Activated naive CD8-positive, alpha-beta T cell treated with anti-CD3 and anti-CD28 coated beads, Interleukin-2, amount 10 ng/mL, durations not matched to agents 7 days and 5 days (primary cell): ENCODE data around the gene HEPHL1. TPM values are rescaled to one million over a fixed set of nuclear protein-coding genes. Genes with fewer than 3 reads are reported as not detected.
"Not testable (repeated sequence)": the region's sequence is repeated elsewhere in the genome, so short reads cannot be mapped to it uniquely, and the experiment has no call there.

Source experiments
- ATAC-seq: fragments of 150-1000 bp; cut with Tn5 transposase; one replicate; pipeline ENCODE4 v1.10.0; 2021; ENCODE audit warnings: low read depth, moderate library complexity
- POLR2A ChIA-PET: fragments of 350-600 bp; sonication (Branson Sonifier 250); formaldehyde crosslinking; loops from one replicate; lab custom pipeline; 2021; ENCODE audit warnings: antibody characterized with exemption; lab: Charles Lee
- DNase-seq: peaks from one replicate; pipeline ENCODE4 v3.0.0; 2021
- H3K27ac Mint-ChIP-seq: one replicate; pipeline ENCODE4 v1.8.0; 2022; ENCODE audit warnings: mild to moderate bottlenecking, mixed read lengths
- H3K27me3 Mint-ChIP-seq: one replicate; pipeline ENCODE4 v1.8.0; 2022; ENCODE audit warnings: mild to moderate bottlenecking, moderate library complexity, mixed read lengths
- H3K36me3 Mint-ChIP-seq: one replicate; pipeline ENCODE4 v1.8.0; 2021; ENCODE audit warnings: mild to moderate bottlenecking, mixed read lengths
- H3K4me1 Mint-ChIP-seq: one replicate; pipeline ENCODE4 v1.8.0; 2021; ENCODE audit warnings: mixed read lengths
- H3K4me3 Mint-ChIP-seq: one replicate; pipeline ENCODE4 v1.8.0; 2022; ENCODE audit warnings: mild to moderate bottlenecking, moderate library complexity, mixed read lengths
- H3K9me3 Mint-ChIP-seq: one replicate; pipeline ENCODE4 v1.8.0; 2021; ENCODE audit warnings: mixed read lengths
- total RNA-seq, 2 experiments: library from RNA; stranded (reverse); gene quantifications; one replicate each; pipeline ENCODE4 v1.2.3, GENCODE V29; 2021

The HEPHL1 gene
- total RNA-seq, result not detected

- Mint-ChIP-seq H3K27ac (no peak within 1 kb of the TSS), H3K36me3 (no peaks in the 10 kb centered on the region), H3K9me3 (no peaks in the 10 kb centered on the region), H3K4me1 (no peaks in the 10 kb centered on the region), H3K4me3 (no peak within 1 kb of the TSS), H3K27me3 (peaks cover 1% of the 10 kb centered on the region)
- no peak for DNase-seq
- POLR2A ChIA-PET, result no interaction called here
- no peak for ATAC-seq
These were observed at the start of gene HEPHL1 for GRCh38 chr11:94020777-94021481. HEPHL1 (plus strand) TSS chr11:94021354; CDS start chr11:94021369, 15 bp downstream.

GRCh38 chr11:93972790-93973189 lies 48.4 kb upstream of the HEPHL1 start:
- peaks cover 6% of the 10 kb centered on the region for H3K27me3 Mint-ChIP-seq
- DNase-seq, result no peak
- H3K4me3 Mint-ChIP-seq, result no peak overlapping the region
- POLR2A ChIA-PET, result no interaction called here
- H3K27ac Mint-ChIP-seq, result no peak overlapping the region
- H3K4me1 Mint-ChIP-seq, result no peaks in the 10 kb centered on the region
- H3K36me3 Mint-ChIP-seq, result no peaks in the 10 kb centered on the region
- no peaks in the 10 kb centered on the region for H3K9me3 Mint-ChIP-seq
- no peak for ATAC-seq

GRCh38 chr11:93973322-93974051 lies 47.7 kb upstream of the HEPHL1 start:
- ATAC-seq, H3K4me3 Mint-ChIP-seq, H3K27ac Mint-ChIP-seq, POLR2A ChIA-PET, DNase-seq, H3K36me3 Mint-ChIP-seq, H3K27me3 Mint-ChIP-seq, H3K4me1 Mint-ChIP-seq, H3K9me3 Mint-ChIP-seq: not testable (repeated sequence)

- no peaks in the 10 kb centered on the region for H3K36me3 Mint-ChIP-seq
- DNase-seq, result no peak
These were observed 46.4 kb upstream of the HEPHL1 start for GRCh38 chr11:93974759-93975158.

GRCh38 chr11:93976577-93977254 lies 44.4 kb upstream of the HEPHL1 start:
- ATAC-seq, DNase-seq, H3K4me1 Mint-ChIP-seq, H3K4me3 Mint-ChIP-seq, H3K27ac Mint-ChIP-seq, H3K36me3 Mint-ChIP-seq, POLR2A ChIA-PET, H3K9me3 Mint-ChIP-seq: not testable (repeated sequence)
- peaks cover 11% of the 10 kb centered on the region for H3K27me3 Mint-ChIP-seq

More at GRCh38 chr11:93974759-93975158, 46.4 kb upstream of the HEPHL1 start:
- no peak for ATAC-seq
- POLR2A ChIA-PET, result no interaction called here
- Mint-ChIP-seq H3K4me3 (no peak overlapping the region), H3K27me3 (peaks cover 8% of the 10 kb centered on the region), H3K4me1 (no peaks in the 10 kb centered on the region), H3K27ac (no peak overlapping the region), H3K9me3 (no peaks in the 10 kb centered on the region)

- Mint-ChIP-seq H3K9me3 (no peaks in the 10 kb centered on the region), H3K27ac (no peak overlapping the region), H3K27me3 (peaks cover 5% of the 10 kb centered on the region), H3K36me3 (no peaks in the 10 kb centered on the region), H3K4me1 (no peaks in the 10 kb centered on the region), H3K4me3 (no peak overlapping the region)
- no peak for ATAC-seq
- DNase-seq, result no peak
- POLR2A ChIA-PET, result no interaction called here
These were observed 37.5 kb upstream of the HEPHL1 start for GRCh38 chr11:93983542-93984195.

- no peak for DNase-seq
- ATAC-seq, result no peak
- Mint-ChIP-seq H3K4me1 (no peaks in the 10 kb centered on the region), H3K36me3 (no peaks in the 10 kb centered on the region), H3K27ac (no peak overlapping the region), H3K4me3 (no peak overlapping the region), H3K27me3 (peaks cover 5% of the 10 kb centered on the region), H3K9me3 (no peaks in the 10 kb centered on the region)
- POLR2A ChIA-PET, result no interaction called here
These were observed 37.0 kb upstream of the HEPHL1 start for GRCh38 chr11:93984196-93984567.

GRCh38 chr11:93984936-93985335 lies 36.2 kb upstream of the HEPHL1 start:
- Mint-ChIP-seq H3K9me3 (no peaks in the 10 kb centered on the region), H3K36me3 (no peaks in the 10 kb centered on the region), H3K4me3 (no peak overlapping the region), H3K27ac (no peak overlapping the region), H3K27me3 (peaks cover 2% of the 10 kb centered on the region), H3K4me1 (no peaks in the 10 kb centered on the region)
- no peak for ATAC-seq
- DNase-seq, result no peak
- POLR2A ChIA-PET, result no interaction called here

GRCh38 chr11:93986716-93987115 lies 34.4 kb upstream of the HEPHL1 start:
- Mint-ChIP-seq H3K36me3 (no peaks in the 10 kb centered on the region), H3K27me3 (no peaks in the 10 kb centered on the region), H3K9me3 (no peaks in the 10 kb centered on the region), H3K27ac (no peak overlapping the region), H3K4me1 (no peaks in the 10 kb centered on the region), H3K4me3 (no peak overlapping the region)
- ATAC-seq (no peak), DNase-seq (no peak)
- POLR2A ChIA-PET, result no interaction called here

GRCh38 chr11:93988455-93988854 lies 32.7 kb upstream of the HEPHL1 start:
- Mint-ChIP-seq H3K4me1 (no peaks in the 10 kb centered on the region), H3K27me3 (no peaks in the 10 kb centered on the region), H3K9me3 (peaks cover 4% of the 10 kb centered on the region), H3K36me3 (no peaks in the 10 kb centered on the region), H3K4me3 (no peak overlapping the region), H3K27ac (no peak overlapping the region)
- ATAC-seq, result no peak
- POLR2A ChIA-PET, result no interaction called here
- no peak for DNase-seq

GRCh38 chr11:93988912-93989311 lies 32.2 kb upstream of the HEPHL1 start:
- H3K4me3 Mint-ChIP-seq, result no peak overlapping the region
- DNase-seq, result no peak
- H3K9me3 Mint-ChIP-seq, result peaks cover 4% of the 10 kb centered on the region
- no peaks in the 10 kb centered on the region for H3K27me3 Mint-ChIP-seq
- no peak overlapping the region for H3K27ac Mint-ChIP-seq
- no peak for ATAC-seq
- POLR2A ChIA-PET, result no interaction called here
- no peaks in the 10 kb centered on the region for H3K4me1 Mint-ChIP-seq
- H3K36me3 Mint-ChIP-seq, result no peaks in the 10 kb centered on the region

- Mint-ChIP-seq H3K27ac (no peak overlapping the region), H3K36me3 (no peaks in the 10 kb centered on the region), H3K9me3 (peaks cover 6% of the 10 kb centered on the region), H3K4me3 (no peak overlapping the region), H3K4me1 (no peaks in the 10 kb centered on the region), H3K27me3 (no peaks in the 10 kb centered on the region)
- ATAC-seq, result no peak
- POLR2A ChIA-PET, result no interaction called here
- no peak for DNase-seq
These were observed 27.4 kb upstream of the HEPHL1 start for GRCh38 chr11:93993747-93994146.

- Mint-ChIP-seq H3K27me3 (no peaks in the 10 kb centered on the region), H3K4me3 (no peak overlapping the region), H3K27ac (no peak overlapping the region), H3K4me1 (no peaks in the 10 kb centered on the region), H3K9me3 (peaks cover 8% of the 10 kb centered on the region), H3K36me3 (no peaks in the 10 kb centered on the region)
- POLR2A ChIA-PET, result no interaction called here
- DNase-seq (no peak), ATAC-seq (no peak)
These were observed 23.4 kb upstream of the HEPHL1 start for GRCh38 chr11:93997741-93998140.
